ENCODE data around the gene GATAD2B.

GATAD2B gene

DNA sequence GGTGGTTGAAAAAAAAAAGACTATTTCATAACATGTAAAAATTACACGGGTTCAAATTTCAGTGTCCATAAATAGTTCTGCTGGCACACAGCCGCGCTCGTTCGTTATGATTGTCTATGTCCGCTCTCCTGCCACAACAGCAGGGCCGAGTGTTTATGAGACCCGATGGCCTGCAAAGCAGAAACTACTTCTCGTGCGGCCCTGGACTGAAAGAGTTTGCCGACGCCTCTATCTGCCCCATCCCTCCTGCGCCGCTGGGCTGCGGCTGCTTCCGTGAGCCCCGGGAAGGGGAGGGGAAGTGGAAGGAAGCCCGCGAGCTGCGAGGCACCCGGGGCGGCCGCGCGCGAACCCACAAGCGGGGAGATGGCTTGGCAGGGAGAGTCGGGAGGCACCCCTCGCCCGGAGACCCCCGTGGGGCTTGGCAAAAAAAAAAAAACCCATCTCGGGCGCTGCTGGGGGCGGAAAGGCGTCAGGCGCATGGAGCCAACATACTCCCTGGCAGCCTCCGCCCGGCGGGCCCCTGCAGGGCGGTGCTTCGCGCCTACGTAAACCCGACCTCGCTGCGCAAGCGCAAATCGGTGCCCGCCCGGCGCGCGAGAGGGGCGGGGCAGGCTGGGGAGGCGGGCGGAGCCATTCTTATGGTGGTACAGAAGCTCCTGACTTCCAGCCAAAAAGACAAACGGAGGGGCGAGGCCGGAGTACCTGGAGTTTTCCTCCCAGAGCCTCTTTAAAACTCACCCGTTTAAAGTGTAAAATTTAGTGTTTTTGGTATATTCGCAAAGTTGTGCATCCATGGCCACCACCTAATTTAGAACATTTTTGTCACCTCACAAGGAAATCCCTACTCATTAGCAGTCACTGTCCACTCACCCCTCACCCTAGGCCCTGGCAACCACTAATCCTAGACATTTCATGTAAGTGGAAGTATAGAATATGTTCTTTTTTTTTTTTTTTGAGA, 139.3 kb downstream of the GATAD2B start:
- no peak for TF ChIP-seq GATA3 (IDR thresholded peaks at IDR 0.05; ENCODE audit: low read depth, low read length)

DNA sequence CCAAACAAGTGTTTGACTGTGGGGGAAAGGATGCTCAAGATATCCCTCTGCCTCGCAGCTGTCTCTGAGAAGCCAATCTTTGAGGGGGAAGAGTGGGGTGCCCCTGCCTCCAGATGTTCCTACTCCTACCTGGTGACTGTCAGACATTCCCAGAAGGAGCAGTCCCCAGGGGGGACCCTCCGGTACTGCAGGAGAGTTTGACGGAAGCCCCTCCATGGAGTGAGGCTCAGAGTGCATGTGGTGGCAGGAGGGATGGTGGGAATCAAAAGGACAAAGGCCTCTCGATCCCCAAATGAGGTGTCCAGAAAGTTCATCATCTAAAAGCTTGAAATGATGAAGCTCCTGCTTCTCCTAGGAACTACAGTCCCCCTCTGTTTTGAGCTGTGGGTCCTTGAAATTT, 142.2 kb downstream of the GATAD2B start:
- TF ChIP-seq GATA2 (IDR thresholded peaks at IDR 0.05; ENCODE audit: low read depth, low read length) (no peak), GATA3 (IDR thresholded peaks at IDR 0.05; ENCODE audit: low read depth, low read length) (no peak)

DNA sequence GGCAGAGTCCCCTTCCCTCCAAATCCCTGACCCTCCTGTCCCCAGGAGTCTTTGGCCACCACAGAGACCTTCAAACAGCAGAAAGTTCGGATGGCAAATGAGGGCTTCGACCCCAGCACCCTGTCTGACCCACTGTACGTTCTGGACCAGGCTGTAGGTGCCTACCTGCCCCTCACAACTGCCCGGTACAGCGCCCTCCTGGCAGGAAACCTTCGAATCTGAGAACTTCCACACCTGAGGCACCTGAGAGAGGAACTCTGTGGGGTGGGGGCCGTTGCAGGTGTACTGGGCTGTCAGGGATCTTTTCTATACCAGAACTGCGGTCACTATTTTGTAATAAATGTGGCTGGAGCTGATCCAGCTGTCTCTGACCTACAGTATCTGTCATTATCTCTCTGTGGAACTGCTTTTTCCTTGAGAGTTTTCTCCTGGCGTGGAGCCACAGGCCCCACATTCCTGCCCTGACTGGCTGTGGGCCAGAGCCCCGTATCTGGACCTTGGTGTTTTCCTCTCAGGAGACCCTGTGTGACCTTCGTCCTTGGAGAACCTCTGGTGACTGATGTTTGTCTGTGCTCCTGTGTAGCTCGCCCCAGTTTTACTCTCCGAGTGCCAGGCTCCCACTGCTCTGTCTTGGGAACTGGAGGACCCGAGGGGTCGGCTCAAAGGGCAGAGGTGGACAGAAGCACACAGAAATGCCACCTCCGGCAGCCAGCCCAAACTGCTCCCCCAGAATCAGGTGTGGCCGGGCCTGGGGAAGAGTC, 142.8 kb downstream of the GATAD2B start:
- TF ChIP-seq GATA3 (IDR thresholded peaks at IDR 0.05; ENCODE audit: low read depth, low read length): no peak

DNA sequence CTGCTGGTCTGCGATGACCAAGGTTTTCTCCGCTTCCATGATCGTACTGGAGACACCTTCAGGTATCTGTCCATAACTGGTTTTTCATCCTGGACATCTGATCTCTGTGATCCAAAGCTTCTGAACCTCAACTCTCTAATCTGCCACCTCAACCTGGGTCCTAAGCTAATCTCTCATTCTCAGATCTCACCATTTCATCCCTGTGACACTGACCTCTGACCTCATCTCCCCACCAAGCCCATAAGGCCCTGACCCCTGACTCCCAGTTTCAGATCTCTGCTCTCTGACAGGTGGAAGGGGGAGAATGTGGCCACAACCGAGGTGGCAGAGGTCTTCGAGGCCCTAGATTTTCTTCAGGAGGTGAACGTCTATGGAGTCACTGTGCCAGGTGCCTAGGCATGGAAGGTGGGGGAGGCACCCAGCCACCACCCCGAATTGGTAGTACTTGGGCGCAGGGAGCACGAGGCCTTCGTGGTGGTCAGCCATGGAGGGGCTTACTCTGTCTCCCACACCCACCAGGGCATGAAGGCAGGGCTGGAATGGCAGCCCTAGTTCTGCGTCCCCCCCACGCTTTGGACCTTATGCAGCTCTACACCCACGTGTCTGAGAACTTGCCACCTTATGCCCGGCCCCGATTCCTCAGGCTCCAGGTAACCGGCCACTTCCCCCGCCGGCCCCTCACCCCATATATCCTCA, 143.8 kb downstream of the GATAD2B start:
- TF ChIP-seq GATA3 (IDR thresholded peaks at IDR 0.05; ENCODE audit: low read depth, low read length) (no peak), GATA2 (IDR thresholded peaks at IDR 0.05; ENCODE audit: low read depth, low read length) (no peak)

DNA sequence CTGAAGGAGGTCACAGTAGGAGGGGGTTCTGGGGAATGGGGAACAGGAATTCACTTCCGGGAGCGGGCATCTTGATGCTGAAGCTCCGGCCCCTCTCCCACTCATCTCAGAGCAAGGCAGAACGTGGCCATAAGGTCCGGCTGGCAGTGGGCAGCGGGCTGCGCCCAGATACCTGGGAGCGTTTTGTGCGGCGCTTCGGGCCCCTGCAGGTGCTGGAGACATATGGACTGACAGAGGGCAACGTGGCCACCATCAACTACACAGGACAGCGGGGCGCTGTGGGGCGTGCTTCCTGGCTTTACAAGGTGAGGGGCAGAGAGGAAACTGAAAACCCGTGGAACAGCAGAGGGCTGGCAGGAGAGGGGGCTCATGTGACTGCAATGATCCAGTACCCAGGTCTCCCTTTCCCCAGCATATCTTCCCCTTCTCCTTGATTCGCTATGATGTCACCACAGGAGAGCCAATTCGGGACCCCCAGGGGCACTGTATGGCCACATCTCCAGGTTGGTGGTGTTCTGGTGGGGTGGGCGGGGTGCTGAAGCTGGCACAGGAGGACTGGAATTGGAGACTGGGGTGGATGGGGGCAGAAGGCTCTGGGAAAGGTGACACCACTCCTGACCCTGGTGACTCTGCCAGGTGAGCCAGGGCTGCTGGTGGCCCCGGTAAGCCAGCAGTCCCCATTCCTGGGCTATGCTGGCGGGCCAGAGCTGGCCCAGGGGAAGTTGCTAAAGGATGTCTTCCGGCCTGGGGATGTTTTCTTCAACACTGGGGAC, 144.5 kb downstream of the GATAD2B start:
- TF ChIP-seq GATA3 (IDR thresholded peaks at IDR 0.05; ENCODE audit: low read depth, low read length) (no peak), GATA2 (IDR thresholded peaks at IDR 0.05; ENCODE audit: low read depth, low read length) (no peak)

DNA sequence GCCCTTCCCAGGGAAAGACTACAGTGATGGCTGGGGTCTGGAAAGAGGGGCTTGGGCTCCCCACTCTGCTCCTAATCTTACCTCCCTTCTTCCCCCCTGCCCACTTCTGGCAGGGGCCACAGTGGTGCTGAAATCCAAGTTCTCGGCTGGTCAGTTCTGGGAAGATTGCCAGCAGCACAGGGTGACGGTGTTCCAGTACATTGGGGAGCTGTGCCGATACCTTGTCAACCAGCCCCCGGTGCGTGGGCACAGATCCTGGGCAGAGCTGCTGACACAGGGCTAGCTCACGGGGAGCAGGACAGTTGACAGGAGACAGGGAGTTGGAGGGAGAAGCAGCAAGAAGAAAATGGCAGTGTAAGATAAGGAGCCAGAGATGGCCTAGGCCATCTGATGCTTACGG, 145.1 kb downstream of the GATAD2B start:
- TF ChIP-seq GATA2 (IDR thresholded peaks at IDR 0.05; ENCODE audit: low read depth, low read length) (no peak), GATA3 (IDR thresholded peaks at IDR 0.05; ENCODE audit: low read depth, low read length) (no peak)

DNA sequence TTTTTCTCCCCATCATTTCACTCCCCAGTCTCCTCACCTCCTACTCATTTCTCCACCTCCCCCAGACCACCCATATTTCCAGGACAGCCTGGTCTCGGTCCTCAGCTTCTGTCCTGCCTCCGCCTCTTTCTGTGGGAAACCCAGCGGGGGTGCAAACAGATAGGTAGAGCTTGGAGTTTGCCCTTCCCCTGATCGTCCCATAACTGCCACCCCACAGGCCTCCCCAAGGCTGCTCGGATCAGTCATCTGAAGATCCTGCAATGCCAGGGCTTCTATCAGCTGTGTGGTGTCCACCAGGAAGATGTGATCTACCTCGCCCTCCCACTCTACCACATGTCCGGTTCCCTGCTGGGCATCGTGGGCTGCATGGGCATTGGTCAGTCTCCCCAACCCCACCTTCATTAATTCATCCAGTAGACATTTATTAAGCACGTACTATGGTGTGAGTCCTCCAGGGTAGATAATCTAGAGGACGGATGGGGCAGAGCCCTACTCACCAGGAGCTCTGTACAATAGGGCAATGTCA, 145.9 kb downstream of the GATAD2B start:
- TF ChIP-seq GATA3 (IDR thresholded peaks at IDR 0.05; ENCODE audit: low read depth, low read length): no peak
- TF ChIP-seq GATA2 (IDR thresholded peaks at IDR 0.05; ENCODE audit: low read depth, low read length): no peak

DNA sequence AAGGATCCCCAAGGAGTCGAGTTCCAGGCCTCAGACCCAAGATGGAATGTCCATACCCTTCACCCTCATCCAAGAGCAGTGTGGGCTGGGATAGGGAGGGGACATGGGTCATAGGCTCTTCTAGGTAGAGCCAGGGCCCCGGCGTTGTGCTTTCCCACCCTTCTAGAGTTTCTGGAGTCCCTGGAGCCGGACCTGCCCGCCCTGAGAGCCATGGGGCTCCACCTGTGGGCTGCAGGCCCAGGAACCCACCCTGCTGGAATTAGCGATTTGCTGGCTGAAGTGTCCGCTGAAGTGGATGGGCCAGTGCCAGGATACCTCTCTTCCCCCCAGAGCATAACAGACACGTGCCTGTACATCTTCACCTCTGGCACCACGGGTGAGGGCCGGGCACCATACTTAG, 146.4 kb downstream of the GATAD2B start:
- TF ChIP-seq GATA2 (IDR thresholded peaks at IDR 0.05; ENCODE audit: low read depth, low read length): no peak
- no peak for TF ChIP-seq GATA3 (IDR thresholded peaks at IDR 0.05; ENCODE audit: low read depth, low read length)

DNA sequence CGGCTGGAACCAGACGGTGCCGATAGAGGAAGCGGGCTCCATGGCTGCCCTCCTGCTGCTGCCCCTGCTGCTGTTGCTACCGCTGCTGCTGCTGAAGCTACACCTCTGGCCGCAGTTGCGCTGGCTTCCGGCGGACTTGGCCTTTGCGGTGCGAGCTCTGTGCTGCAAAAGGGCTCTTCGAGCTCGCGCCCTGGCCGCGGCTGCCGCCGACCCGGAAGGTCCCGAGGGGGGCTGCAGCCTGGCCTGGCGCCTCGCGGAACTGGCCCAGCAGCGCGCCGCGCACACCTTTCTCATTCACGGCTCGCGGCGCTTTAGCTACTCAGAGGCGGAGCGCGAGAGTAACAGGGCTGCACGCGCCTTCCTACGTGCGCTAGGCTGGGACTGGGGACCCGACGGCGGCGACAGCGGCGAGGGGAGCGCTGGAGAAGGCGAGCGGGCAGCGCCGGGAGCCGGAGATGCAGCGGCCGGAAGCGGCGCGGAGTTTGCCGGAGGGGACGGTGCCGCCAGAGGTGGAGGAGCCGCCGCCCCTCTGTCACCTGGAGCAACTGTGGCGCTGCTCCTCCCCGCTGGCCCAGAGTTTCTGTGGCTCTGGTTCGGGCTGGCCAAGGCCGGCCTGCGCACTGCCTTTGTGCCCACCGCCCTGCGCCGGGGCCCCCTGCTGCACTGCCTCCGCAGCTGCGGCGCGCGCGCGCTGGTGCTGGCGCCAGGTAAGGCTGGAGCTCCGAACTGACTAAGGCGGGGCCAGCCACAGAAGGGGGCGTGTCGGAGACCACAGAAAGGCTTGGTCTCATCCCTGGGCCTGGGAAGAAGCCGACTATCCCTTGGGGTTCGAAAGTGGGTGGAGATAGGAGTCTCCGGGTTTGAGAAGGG, 147.1 kb downstream of the GATAD2B start:
- TF ChIP-seq GATA3 (IDR thresholded peaks at IDR 0.05; ENCODE audit: low read depth, low read length) (no peak), GATA2 (IDR thresholded peaks at IDR 0.05; ENCODE audit: low read depth, low read length) (no peak)

DNA sequence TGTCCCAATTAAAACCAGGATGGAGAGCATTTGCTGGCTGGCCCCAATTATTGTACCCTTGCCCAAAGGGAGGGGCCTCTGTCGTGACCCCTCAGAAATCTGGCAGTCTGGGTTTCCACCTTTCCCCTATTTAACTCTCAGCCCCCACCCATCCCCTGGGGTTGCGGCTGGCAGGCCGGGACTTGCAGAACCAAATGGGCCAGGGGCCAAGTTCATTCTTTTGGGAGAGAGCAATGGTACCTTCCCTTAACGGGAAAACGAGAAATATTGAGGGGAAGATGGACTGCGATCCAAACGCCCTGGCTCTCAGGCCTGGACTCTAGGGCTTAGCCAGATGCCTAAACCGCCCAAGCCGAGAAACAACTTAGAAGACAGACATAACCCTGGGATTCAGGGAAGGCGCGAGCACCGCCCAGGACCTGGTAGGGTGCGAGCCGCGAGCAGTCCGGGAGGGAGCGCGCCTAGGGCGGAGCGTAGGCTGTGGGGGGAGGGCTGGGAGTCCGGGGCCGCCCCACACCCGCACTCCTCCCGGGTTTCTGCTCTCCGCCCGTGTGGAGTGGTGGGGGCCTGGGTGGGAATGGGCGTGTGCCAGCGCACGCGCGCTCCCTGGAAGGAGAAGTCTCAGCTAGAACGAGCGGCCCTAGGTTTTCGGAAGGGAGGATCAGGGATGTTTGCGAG, 147.9 kb downstream of the GATAD2B start, which contains the start of gene SLC27A3:
Gene SLC27A3, plus strand, starts transcription at position 628 of the 678 bp plus-strand sequence. CDS start 91 bp downstream, outside the sequence.
- TF ChIP-seq GATA2 (IDR thresholded peaks at IDR 0.05; ENCODE audit: low read depth, low read length) (no peak), GATA3 (IDR thresholded peaks at IDR 0.05; ENCODE audit: low read depth, low read length) (no peak)

DNA sequence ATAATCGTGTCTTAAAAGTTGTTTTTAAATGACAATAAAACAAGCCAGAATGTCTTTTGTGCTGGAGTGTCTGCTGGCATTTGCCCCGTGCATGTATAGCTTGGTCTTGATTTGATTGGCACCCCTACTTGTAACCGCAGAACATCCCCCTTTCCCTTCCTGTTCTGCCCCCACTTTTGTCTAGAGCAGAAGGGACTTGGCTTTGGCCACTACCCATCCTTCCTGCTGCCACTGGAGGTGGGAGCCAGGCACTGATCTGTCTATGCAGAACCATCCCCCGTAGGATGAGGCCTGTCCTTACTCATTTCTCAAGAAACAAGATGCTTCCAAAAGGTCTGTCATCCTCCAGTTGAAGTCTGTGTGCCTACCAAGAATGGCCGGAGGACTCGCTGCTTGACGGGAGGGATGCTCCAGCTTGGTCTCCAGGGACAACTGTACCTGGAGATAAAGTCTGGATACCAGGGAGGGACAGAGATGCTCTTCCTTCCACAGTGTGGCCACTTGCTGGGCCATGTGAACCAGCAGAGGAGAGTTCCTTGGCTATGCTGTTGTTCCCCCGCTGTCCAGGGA, 148.7 kb downstream of the GATAD2B start:
- TF ChIP-seq GATA3 (IDR thresholded peaks at IDR 0.05; ENCODE audit: low read depth, low read length) (no peak), GATA2 (IDR thresholded peaks at IDR 0.05; ENCODE audit: low read depth, low read length) (no peak)
